GM12878 (cell line): ENCODE data around the gene SRGAP1. TPM values are rescaled to one million over a fixed set of nuclear protein-coding genes. Genes with fewer than 3 reads are reported as not detected.

Experiments used
- ATAC-seq: fragments of 200-7000 bp; cut with Tn5 transposase; 3 replicates; pipeline ENCODE4 v1.9.1; 2020; ENCODE audit warnings: mild to moderate bottlenecking, moderate library complexity
- BruUV-seq: library from RNA; stranded (reverse); fragments of 400-500 nt; replicated peaks from 2 replicates; lab custom pipeline; 2021; lab: Mats Ljungman, UMichigan
- CTCF ChIA-PET: fragments of 300-600 bp; sonication (Branson Sonifier 250); formaldehyde crosslinking; extraction: SDS; loops from one replicate; lab custom pipeline; 2021; ENCODE audit warnings: inconsistent platforms; lab: Yijun Ruan, JAX
- POLR2A ChIA-PET: fragments of 350-600 bp; formaldehyde crosslinking; extraction: SDS; loops from one replicate; lab custom pipeline; 2021; ENCODE audit warnings: inconsistent platforms; lab: Charles Lee
- RAD21 ChIA-PET: fragments of 300-600 bp; sonication (Branson Sonifier 250); formaldehyde crosslinking; loops from one replicate; lab custom pipeline; 2023; ENCODE audit warnings: antibody characterized with exemption; ENCODE audit not compliant: unreplicated experiment; lab: Charles Lee
- SMC1A ChIA-PET: fragments of 300-600 bp; sonication (Branson Sonifier 250); formaldehyde crosslinking; loops from one replicate; lab custom pipeline; 2023; ENCODE audit not compliant: unreplicated experiment, uncharacterized antibody; lab: Charles Lee
- DNase-seq: peaks from one replicate; pipeline ENCODE4 v3.0.0-alpha.2; 2011; ENCODE audit warnings: low read depth, low spot score
- FAIRE-seq: peaks from 3 replicates; lab custom pipeline; 2011; peaks lifted over from hg19 to GRCh38; lab: Jason Lieb, UNC
- H2AFZ ChIP-seq: 2 replicates; pipeline ENCODE4 v1.6.0; 2011; ENCODE audit warnings: low read depth, low read length, control low read depth; ENCODE audit not compliant: control insufficient read depth
- H3K27ac ChIP-seq: 2 replicates; pipeline ENCODE4 v1.5.1; 2011; ENCODE audit warnings: control low read depth; ENCODE audit not compliant: control insufficient read depth, insufficient read depth
- H3K27me3 ChIP-seq, 2 experiments: replicated peaks in 1 of 2; 2 replicates each; pipeline versions ENCODE4 v1.6.0 to v1.6.1; 2011; ENCODE audit warnings: low read length in 1 of 2; ENCODE audit not compliant: control insufficient read depth in 2 of 2, insufficient read depth in 2 of 2
- H3K36me3 ChIP-seq, 2 experiments: 2 replicates each; pipeline ENCODE4 v1.5.1; 2011; ENCODE audit warnings: low read length in 1 of 2; ENCODE audit not compliant: control insufficient read depth in 2 of 2, insufficient read depth in 2 of 2
- H3K4me1 ChIP-seq: 2 replicates; pipeline ENCODE4 v1.6.1; 2011; ENCODE audit warnings: mild to moderate bottlenecking, low read length, moderate library complexity, mixed read lengths; ENCODE audit not compliant: control insufficient read depth, insufficient read depth
- H3K4me2 ChIP-seq: 2 replicates; pipeline ENCODE4 v1.6.0; 2011; ENCODE audit warnings: control low read depth; ENCODE audit not compliant: control insufficient read depth, insufficient read depth
- H3K4me3 ChIP-seq: fragments of 200-600 bp; sonication (generic); 2 replicates; pipeline ENCODE4 v1.5.1; 2016
- H3K79me2 ChIP-seq: 2 replicates; pipeline ENCODE4 v1.6.0; 2011; ENCODE audit warnings: low read length; ENCODE audit not compliant: control insufficient read depth, insufficient read depth
- H3K9ac ChIP-seq: 2 replicates; pipeline ENCODE4 v1.8.0; 2011; ENCODE audit warnings: low read length, control low read depth, mixed read lengths; ENCODE audit not compliant: control insufficient read depth, insufficient read depth
- H3K9me3 ChIP-seq: replicated peaks from 3 replicates; pipeline ENCODE4 v1.5.1; 2011; ENCODE audit warnings: mild to moderate bottlenecking, low read length; ENCODE audit not compliant: control insufficient read depth, insufficient read depth
- H4K20me1 ChIP-seq: 2 replicates; pipeline ENCODE4 v1.6.0; 2011; ENCODE audit not compliant: control insufficient read depth, insufficient read depth
- ATF2 ChIP-seq: IDR thresholded peaks from 2 replicates; pipeline ENCODE4 v1.6.1; 2012; ENCODE audit warnings: low read length, inconsistent platforms
- BCL3 ChIP-seq: IDR thresholded peaks from 2 replicates; pipeline ENCODE4 v1.6.1; 2011; ENCODE audit warnings: borderline replicate concordance, low read depth, mild to moderate bottlenecking, moderate library complexity, low read length; ENCODE audit not compliant: insufficient read depth, poor library complexity, severe bottlenecking
- BHLHE40 ChIP-seq, 2 experiments: fragments of 450-650 bp in 1 of 2; IDR thresholded peaks; 2 replicates each; pipeline ENCODE4 v1.6.1; 2011 to 2017; ENCODE audit warnings: low read depth in 2 of 2, borderline replicate concordance in 1 of 2, improper control_type of control experiment in 1 of 2, low read length in 1 of 2, mild to moderate bottlenecking in 1 of 2
- CREM ChIP-seq: IDR thresholded peaks from 2 replicates; pipeline ENCODE4 v1.6.1; 2014; ENCODE audit warnings: antibody characterized with exemption, low read depth
- FOXK2 ChIP-seq: fragments of 450-650 bp; IDR thresholded peaks from 2 replicates; pipeline ENCODE4 v1.6.1; 2017; ENCODE audit warnings: mild to moderate bottlenecking, moderate library complexity
- IKZF1 ChIP-seq: fragments of 450-650 bp; conservative IDR thresholded peaks from 2 replicates; pipeline ENCODE4 v1.6.1; 2017; ENCODE audit warnings: antibody characterized with exemption, mild to moderate bottlenecking
- MEF2B ChIP-seq: fragments of 450-650 bp; IDR thresholded peaks from 2 replicates; pipeline ENCODE4 v1.6.1; 2018; ENCODE audit warnings: mild to moderate bottlenecking, moderate library complexity; ENCODE audit not compliant: partially characterized antibody, poor library complexity, severe bottlenecking
- MTA2 ChIP-seq: fragments of 450-650 bp; IDR thresholded peaks from 2 replicates; pipeline ENCODE4 v1.6.1; 2016; ENCODE audit warnings: low read depth, mild to moderate bottlenecking, moderate library complexity
- NFIC ChIP-seq: IDR thresholded peaks from 2 replicates; pipeline ENCODE4 v1.6.1; 2012; ENCODE audit warnings: low read depth, mild to moderate bottlenecking, inconsistent platforms, low read length, moderate library complexity
- NFXL1 ChIP-seq: fragments of 450-650 bp; IDR thresholded peaks from 2 replicates; pipeline ENCODE4 v1.6.1; 2017; ENCODE audit warnings: antibody characterized with exemption, mild to moderate bottlenecking, borderline replicate concordance
- PAX5 ChIP-seq: IDR thresholded peaks from 2 replicates; pipeline ENCODE4 v1.6.1; 2011; ENCODE audit warnings: low read depth, low read length, borderline replicate concordance
- RELA ChIP-seq: fragments of 450-650 bp; IDR thresholded peaks from 2 replicates; pipeline ENCODE4 v1.8.0; 2014; ENCODE audit warnings: borderline replicate concordance; ENCODE audit not compliant: partially characterized antibody
- RUNX3 ChIP-seq: IDR thresholded peaks from 2 replicates; pipeline ENCODE4 v1.6.1; 2012; ENCODE audit warnings: low read length, inconsistent platforms
- SKIL ChIP-seq: fragments of 450-650 bp; IDR thresholded peaks from 2 replicates; pipeline ENCODE4 v1.6.1; 2017; ENCODE audit warnings: mild to moderate bottlenecking, low read depth, inconsistent platforms; ENCODE audit not compliant: poor library complexity, severe bottlenecking
- SREBF2 ChIP-seq: IDR thresholded peaks from 2 replicates; pipeline ENCODE4 v1.6.1; 2012; ENCODE audit warnings: mild to moderate bottlenecking, low read length
- SUPT20H ChIP-seq: IDR thresholded peaks from 2 replicates; pipeline ENCODE4 v1.6.1; 2011; ENCODE audit warnings: low read depth, mild to moderate bottlenecking, low read length, moderate library complexity, borderline replicate concordance; ENCODE audit not compliant: control insufficient read depth
- ZBED1 ChIP-seq: IDR thresholded peaks from 2 replicates; pipeline ENCODE4 v1.6.1; 2016; ENCODE audit warnings: borderline replicate concordance
- ZNF384 ChIP-seq: IDR thresholded peaks from 2 replicates; pipeline ENCODE4 v1.6.1; 2012; ENCODE audit warnings: low read depth, mild to moderate bottlenecking, low read length, improper control_type of control experiment, borderline replicate concordance
- WGBS: methylation state at CpG from one replicate; pipeline ENCODE4 v1.1.6; 2016; ENCODE audit warnings: low lambda C conversion rate; ENCODE audit not compliant: insufficient replicate concordance, insufficient coverage; ENCODE audit errors: missing lambda C conversion rate; 5-methylcytosine and 5-hydroxymethylcytosine counted together
- in situ Hi-C: fragments of 300-500 bp; cut with MboI; formaldehyde crosslinking; loops from 9 replicates; pipeline ENCODE4 v1.14.3; 2018; ENCODE audit warnings: mixed read lengths
- intact Hi-C: fragments of 100-400 bp; cut with micrococcal nuclease; formaldehyde crosslinking; loops from one replicate; pipeline ENCODE4 v1.14.2; 2022; ENCODE audit not compliant: unreplicated experiment
- polyA plus RNA-seq, 11 experiments: library from polyadenylated mRNA; depleted of rRNA in 4 of 11; unstranded in 6 of 11; stranded (reverse) in 5 of 11; fragments of >200 nt; fragmentation: Nextera tagmentation in 4 of 11; fragmentation: Illumina TruSeq in 1 of 11; extraction: Ambion mirVana in 4 of 11; extraction: Trizol in 1 of 11; gene quantifications; 1 replicate in 1 of 11; 2 replicates in 10 of 11; pipeline versions ENCODE4 v1.2.1 to v1.2.3, GENCODE V29; 2011 to 2016; ENCODE audit warnings: inconsistent platforms in 2 of 11, missing spikeins in 2 of 11, low read depth in 1 of 11
- total RNA-seq, 4 experiments: library from RNA; depleted of rRNA in 3 of 4; stranded (reverse); fragments of >200 nt in 3 of 4; fragmentation: Illumina TruSeq in 1 of 4; extraction: Trizol in 1 of 4; gene quantifications; 2 replicates each; pipeline versions ENCODE4 v1.2.1 to v1.2.3, GENCODE V29; 2013 to 2021

SRGAP1 gene
- total and polyA plus RNA-seq, 10 of the 15 experiments (the other 5 are each of a cell fraction or from before 2014, with no cell fraction given): 0.16 to 0.85 (median 0.46) TPM

- Histone ChIP-seq H3K27me3 (no peaks in the 10 kb centered on the region), H3K4me1 (peaks cover 9% of the 10 kb centered on the region), H3K36me3 (no peaks in the 10 kb centered on the region), H3K9ac (no peak overlapping the region), H3K4me2 (peak overlapping the region; percentile 5; the same call in 1 of the 2 replicates), H3K79me2 (no peaks in the 10 kb centered on the region), H2AFZ (no peak overlapping the region; the same call in 1 of the 2 replicates), H3K27ac (no peak overlapping the region), H4K20me1 (no peaks in the 10 kb centered on the region), H3K4me3 (no peak overlapping the region), H3K9me3 (no peaks in the 10 kb centered on the region)
- intact Hi-C loops: no loop called here
- peak; percentile 41 for DNase-seq
- ChIA-PET RAD21 (interaction anchor here (0.6 to 1.0 kb wide), 2 partner anchors 315 to 1348 kb away, joined by 3 to 4 read pairs; no protein-coding TSS in a partner anchor), CTCF (no interaction called here), SMC1A (interaction anchor here (0.9 to 1.3 kb wide), 3 partner anchors 11 to 46 kb away, joined by 3 to 4 read pairs (median 3); no protein-coding TSS in a partner anchor), POLR2A (no interaction called here)
- in situ Hi-C loops: no loop called here
- ATAC-seq: peak; percentile 86
- peak; percentile 87 for FAIRE-seq
- no TSS peak for BruUV-seq
- WGBS: 19% methylated on average over 10 of the region's 10 CpGs
- TF ChIP-seq PAX5: peak; percentile 88; the same call in 1 of the 2 replicates
- TF ChIP-seq FOXK2: no peak
- peak; percentile 30 for TF ChIP-seq SKIL
- no peak for TF ChIP-seq SREBF2
- TF ChIP-seq IKZF1: no peak
- TF ChIP-seq ZBED1: no peak
- TF ChIP-seq RELA: no peak
- TF ChIP-seq SUPT20H: no peak
- TF ChIP-seq ATF2: no peak
- no peak for TF ChIP-seq ZNF384
- 0 out of 2 replicates have a peak, but pooled peaks have one; percentile 10 for TF ChIP-seq MTA2
- TF ChIP-seq CREM: peak; percentile 11; the same call in 1 of the 2 replicates
- TF ChIP-seq NFIC: 0 out of 2 replicates have a peak, but pooled peaks have one; percentile 24
- TF ChIP-seq RUNX3: no peak; the same call in 1 of the 2 replicates
- peak; percentile 13 for TF ChIP-seq MEF2B
- no peak for TF ChIP-seq NFXL1
- TF ChIP-seq BHLHE40 (IDR thresholded peaks at IDR 0.05; ENCODE audit: borderline replicate concordance in 1 of 2, low read depth in 2 of 2, low read length in 1 of 2): peak in 1 of 2 experiments; percentile 25; a peak in 1 of 4 replicates
- TF ChIP-seq BCL3: peak; percentile 24
Observed at GRCh38 chr12:63917864-63918799, 73.6 kb downstream of the SRGAP1 start.
